SHP77 treated with DMSO at 0.1 percent for 48 hours (cell line): ENCODE measurements around the gene BPI.
"Not testable (repeated sequence)": the region's sequence is repeated elsewhere in the genome, so short reads cannot be mapped to it uniquely, and the experiment has no call there.

Experiments
- DNase-seq: peaks from one replicate; lab custom pipeline; 2025; lab: John Stamatoyannopoulos, UW

BPI gene

DNA sequence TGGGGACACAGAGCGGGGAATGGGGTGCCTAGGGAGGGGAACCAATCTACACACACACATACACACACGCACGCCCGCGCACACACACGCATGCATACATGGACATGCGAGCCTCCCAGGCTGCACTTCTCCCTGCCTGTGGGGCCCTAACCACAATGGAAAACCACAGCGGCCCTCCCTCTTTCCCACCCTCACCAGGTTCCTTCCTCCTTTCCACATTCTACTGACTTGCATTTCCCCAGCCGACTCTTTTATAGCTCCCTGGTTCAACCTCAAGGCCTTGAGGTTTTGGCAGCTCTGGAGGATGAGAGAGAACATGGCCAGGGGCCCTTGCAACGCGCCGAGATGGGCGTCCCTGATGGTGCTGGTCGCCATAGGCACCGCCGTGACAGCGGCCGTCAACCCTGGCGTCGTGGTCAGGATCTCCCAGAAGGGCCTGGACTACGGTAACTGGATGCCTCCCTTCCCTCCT, at the start of gene BPI:
Gene BPI, plus strand, starts transcription at position 249 of the 472 bp plus-strand sequence. Its CDS starts 68 bp downstream, at position 317.
- no peak for DNase-seq

DNA sequence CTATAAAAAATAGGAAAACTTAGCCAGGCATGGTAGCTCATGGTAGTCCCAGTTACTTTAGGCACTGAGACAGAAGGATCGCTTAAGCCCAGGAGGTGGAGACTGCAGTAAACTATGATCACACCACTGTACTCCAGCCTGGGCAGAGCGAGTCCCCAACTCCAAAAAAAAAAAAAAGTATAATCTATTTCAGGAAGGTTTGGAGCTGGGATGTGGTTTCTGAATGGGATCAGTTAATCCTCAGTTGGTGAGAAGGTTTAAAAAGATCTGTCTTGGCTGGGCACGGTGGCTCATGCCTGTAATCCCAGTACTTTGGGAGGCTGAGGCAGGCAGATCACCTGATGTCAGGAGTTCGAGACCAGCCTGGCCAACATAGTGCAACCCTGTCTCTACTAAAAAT, 49.3 kb upstream of the BPI start:
- not testable (repeated sequence) for DNase-seq

DNA sequence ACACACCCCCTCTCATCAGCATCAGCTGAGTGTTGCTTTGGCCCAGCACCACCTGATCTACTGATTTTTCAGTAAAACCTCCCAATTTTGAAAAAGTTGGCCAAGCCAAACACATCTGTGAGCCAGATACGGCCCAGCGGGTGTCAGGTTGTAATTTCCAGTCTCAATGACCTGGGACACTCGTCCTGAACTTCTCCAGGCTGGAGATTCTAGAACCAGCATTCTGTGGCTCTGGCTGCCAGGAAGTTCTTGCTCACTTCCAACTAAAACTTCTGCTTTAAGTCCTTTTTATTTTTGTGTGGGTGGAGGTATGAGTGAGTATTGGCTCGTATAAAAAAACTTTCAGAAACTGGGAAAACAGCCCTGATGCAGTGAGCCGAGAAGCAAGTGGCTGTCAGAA, 48.6 kb upstream of the BPI start:
- DNase-seq, result no peak

DNA sequence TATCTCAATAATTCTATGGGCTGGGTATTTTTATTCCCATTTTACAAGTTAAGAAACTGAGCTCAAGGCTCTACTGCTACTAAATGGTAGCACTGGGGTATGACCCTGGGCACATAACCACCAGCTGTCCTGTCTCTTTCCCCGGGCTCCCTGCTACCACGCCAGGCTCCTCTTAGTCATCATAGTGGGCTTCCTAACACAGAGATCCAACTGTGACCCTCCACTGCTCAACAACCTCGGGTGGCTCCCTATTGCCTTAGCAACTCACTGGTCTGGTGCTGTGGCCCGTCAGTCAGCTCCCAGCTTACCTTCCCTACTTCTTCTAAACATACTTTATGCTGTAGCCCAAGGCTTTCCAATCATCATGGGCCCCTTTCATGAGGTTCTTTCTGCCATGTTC, 47.9 kb upstream of the BPI start:
- DNase-seq, result no peak

GRCh38 chr20:38256966-38257365, 47.0 kb upstream of the BPI start:
- no peak for DNase-seq

DNA sequence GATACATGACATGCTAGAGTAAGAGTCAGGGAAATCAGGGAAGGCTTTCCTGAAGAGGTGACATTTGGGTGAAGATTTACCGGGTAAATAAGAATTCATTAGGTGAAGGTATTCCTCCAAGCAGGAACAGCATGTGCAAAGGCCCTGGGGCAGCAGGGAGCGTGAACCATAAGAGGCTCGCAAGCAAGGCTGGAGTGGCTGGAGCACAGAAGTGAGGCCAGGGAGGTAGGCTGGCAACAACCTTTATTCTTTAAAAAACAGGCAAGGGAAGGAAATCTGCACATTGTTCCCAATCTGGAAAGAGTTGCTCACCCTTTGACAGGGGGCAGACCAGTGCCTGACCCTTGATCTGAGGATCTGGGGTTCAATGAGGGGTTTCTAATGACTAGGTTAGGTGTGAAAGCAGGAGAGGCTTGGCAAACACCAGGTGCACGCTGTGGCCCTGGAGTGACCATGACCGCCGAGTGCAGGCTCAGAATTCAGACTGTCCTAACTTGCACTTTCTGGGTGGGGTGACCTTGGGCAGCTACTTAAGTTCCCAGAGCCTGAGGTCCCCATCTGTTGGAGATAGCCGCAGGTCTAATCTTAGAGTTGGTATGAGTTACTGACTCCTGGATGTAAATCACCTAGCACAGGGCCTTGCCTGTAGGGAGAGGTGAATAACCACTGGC, 45.3 kb upstream of the BPI start:
- DNase-seq, result no peak

GRCh38 chr20:38260025-38260377, 44.0 kb upstream of the BPI start:
- no peak for DNase-seq

DNA sequence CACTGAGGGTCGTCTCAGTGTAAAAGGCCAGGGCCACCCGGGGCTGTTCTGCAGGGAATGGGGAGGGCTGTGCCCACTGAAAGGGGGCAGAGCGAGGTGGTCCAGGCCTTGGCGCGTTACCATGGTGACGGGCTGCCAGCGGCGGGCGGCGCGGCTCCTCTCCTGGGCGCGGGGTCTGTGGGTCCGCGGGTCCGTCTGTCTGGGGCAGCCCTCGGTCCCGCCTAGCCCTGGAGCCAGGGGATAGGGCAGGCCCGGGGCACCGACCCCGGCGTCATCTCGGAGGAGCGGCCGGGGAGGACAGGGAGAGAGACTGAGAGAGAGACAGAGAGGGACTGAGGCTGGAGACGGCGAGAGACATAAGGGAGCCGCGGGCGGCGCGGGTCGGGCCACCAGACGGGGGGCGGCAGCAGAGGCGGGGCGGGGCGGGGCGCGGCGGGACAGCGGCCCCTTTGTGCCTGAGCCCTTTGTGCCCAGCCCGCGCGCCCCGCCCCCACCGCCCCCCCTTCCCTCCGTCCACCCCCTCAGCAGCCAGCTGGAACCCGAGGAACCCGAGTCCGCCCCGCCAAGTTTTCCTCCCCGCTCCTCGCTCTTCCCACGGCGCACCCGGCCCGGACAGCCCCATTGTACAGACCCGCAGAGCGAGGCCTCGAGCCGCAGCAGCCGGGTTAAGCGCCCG, 43.4 kb upstream of the BPI start, which contains the start of gene KIAA1755:
Gene KIAA1755, minus strand, starts transcription at position 358 of the 676 bp plus-strand sequence. Its CDS starts 235 bp downstream, at position 123.
- DNase-seq, result no peak

DNA sequence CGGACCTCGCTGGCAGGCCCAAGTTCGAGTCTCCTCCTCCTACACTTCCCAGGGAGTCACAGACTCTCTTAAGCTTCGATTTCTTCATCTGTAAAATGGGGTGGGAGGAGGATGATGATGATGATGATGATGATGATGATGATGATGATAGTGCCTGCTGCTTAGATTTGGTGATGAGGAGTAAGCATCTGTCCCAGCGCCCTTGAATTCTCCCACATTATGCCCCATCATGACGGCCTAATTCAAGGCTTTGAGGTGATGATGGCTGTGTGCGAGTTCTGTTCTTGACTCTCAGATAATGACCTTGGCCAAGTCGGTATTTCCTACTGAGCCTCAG, 42.9 kb upstream of the BPI start:
- DNase-seq, result no peak

- DNase-seq, result no peak
Measured at GRCh38 chr20:38262931-38263330, 41.0 kb upstream of the BPI start.

DNA sequence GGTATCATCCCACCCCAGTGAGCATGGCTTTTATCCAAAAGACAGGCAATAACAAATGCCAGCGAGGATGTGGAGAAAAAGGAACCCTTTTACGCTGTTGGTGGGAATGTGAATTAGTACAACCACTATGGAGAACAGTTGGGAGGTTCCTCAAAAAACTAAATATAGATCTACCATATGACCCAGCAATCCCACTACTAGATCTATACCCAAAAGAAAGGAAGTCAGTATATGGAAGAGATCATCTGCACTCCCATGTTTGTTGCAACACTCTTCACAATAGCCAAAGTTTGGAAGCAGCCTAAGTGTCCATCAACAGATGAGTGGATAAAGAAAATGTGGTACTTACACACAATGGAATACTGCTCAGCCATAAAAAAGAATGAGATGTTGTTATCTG, 37.5 kb upstream of the BPI start:
- DNase-seq, result no peak

GRCh38 chr20:38267296-38267695, 36.7 kb upstream of the BPI start:
- no peak for DNase-seq

DNA sequence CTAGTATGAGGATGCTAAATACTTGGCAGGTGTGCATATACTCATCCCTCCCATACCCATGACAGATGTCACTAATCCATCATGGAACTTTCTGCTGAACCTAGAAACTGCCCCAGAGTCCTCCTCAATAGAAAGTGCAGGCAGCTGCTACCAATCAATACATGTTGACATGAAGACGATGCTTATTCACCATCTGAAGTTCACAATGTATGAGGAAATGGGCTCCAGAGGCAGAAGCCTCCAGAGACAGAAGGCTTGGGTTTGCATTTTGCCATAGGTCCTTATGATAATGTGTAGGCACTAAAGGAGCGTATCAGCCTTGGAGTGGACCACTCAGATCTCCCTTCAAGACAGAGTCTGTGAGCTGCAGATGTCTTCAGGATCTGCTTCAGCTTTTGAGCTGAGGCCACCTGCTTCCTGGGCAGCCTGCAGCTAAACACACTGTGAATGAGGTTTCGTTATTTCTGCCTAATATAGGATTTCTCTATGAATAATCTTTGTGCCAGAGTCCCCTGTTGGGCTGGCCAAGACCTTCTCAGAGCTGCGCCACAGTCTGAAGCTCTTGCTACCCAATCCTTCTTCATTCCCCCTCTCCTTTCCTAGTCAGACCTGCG, 35.9 kb upstream of the BPI start:
- no peak for DNase-seq

DNA sequence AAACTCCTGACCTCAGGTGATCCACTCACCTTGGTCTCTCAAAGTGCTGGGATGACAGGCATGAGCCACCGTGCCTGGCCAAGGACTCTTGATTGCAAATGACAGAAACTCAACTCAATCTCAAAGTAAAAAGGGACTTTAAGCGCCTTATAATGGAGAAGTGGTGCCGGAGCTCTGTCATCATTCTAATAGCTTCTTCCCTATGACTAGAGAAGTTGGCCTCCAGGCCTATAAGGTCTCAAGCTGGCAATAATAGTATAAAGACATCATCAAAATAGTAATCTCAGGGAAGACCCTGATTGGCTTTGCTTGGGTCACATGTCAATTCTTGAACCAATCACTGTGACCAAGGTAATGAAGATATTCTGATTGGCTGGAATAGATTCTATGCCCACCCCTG, 34.9 kb upstream of the BPI start:
- DNase-seq, result no peak

- DNase-seq, result no peak
Measured at GRCh38 chr20:38269715-38270114, 34.2 kb upstream of the BPI start.

DNA sequence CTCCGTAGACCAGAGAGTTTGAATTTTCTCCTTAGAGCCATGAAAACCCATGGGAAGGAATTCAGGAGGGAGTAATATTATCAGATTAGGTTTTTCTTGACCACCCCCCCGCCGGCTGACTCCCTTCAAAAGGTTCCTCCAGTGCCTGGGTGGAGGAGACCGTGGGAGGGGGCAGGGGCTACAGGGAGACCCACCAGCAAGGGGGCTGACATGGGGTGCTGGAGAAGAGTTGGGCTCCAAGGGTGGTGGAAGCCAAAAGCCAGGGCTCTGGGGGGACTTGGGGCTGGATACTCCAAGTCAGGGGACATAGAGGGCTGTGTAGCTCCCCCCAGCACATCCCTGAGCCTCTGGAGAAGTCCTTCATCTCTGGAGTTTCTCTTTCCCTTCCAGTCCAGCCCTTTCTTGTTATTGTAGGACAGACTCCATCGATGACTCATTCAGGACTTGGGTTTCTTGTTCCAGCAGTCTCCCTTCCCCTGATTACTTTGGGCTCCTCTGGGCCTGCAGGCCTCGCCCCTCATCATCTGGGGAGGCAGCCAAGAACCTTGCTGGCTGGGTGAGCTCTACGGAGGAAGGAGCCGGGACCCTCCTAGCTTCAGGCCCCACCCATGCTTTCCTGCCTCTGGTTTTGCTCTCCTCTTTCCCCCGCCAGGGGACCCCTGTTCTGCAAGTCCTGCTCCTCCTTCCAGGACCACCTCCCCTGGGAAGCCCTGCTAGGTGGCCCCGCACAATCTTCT, 32.9 kb upstream of the BPI start:
- DNase-seq, result no peak

DNA sequence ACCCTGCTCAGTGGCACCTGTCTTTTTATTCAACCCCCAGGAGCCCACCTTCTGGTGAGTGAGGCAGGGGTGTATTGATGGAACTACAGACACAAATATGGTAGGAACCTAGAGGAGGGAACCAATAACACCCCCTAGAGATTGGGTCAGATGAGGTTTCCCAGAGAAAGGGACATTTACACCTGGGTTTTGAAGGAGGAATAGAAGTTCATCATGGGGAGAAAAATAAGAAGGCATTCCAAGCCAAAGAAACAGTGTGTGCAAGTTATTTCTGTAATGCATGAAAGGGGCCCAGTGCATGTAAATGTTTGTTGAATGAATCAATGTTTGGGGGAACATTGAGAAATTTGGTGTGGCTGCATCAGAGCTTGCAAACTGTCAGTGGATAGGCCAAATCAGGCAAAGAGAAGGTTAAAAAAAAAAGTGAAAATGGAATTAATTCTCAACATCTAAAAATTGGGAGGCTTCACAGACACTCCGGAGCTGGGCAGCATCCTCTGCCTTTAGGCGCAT, 32.3 kb upstream of the BPI start:
- no peak for DNase-seq

- no peak for DNase-seq
Measured at GRCh38 chr20:38272398-38272797, 31.6 kb upstream of the BPI start.

DNA sequence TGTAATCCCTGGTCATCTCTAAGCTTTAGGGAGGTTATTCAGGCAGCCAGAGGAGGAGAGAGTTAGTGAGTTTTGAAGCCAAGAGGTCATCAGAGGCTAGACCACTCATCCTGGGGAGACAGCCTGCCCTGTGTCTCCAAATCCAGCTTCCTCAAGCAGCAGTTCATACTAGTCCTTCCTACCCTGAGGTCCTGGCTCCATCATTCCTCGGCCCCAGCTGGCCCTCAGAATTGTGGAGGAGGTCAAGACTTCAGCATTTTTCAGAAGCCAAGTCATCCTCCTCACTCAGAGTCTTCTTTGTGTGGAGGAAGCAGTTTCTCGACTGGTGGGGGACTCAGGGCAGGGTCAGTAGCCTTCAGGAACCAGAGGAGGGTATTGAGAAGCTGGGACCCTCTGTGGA, 31.0 kb upstream of the BPI start:
- DNase-seq, result no peak

- DNase-seq, result no peak
Measured at GRCh38 chr20:38275815-38276550, 28.0 kb upstream of the BPI start.

DNA sequence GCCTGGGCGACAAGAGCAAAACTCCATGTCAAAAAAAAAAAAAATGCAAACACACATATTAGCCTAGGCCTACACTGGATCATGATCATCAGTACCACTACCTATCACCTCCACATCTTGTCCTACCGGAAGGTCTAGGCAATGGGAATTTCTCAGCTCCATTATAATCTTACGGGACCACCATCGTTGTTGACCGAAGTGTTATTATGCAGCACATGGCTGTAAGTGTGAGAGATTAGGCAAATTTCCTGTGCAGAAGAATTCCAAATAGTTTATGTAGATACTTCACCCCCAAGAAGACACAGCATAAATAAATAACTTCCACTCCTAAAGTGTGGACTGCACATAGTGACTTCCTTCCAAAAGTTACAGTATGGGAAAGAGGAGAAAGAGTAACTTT, 26.7 kb upstream of the BPI start:
- DNase-seq, result no peak

- DNase-seq, result no peak
Measured at GRCh38 chr20:38277691-38278090, 26.3 kb upstream of the BPI start.
